Measurements from ENCODE around the gene PLTP.

The PLTP gene

GRCh38 chr20:45867819-45868176 is 44.2 kb downstream of the PLTP start:
- no peak for DNase-seq

DNA sequence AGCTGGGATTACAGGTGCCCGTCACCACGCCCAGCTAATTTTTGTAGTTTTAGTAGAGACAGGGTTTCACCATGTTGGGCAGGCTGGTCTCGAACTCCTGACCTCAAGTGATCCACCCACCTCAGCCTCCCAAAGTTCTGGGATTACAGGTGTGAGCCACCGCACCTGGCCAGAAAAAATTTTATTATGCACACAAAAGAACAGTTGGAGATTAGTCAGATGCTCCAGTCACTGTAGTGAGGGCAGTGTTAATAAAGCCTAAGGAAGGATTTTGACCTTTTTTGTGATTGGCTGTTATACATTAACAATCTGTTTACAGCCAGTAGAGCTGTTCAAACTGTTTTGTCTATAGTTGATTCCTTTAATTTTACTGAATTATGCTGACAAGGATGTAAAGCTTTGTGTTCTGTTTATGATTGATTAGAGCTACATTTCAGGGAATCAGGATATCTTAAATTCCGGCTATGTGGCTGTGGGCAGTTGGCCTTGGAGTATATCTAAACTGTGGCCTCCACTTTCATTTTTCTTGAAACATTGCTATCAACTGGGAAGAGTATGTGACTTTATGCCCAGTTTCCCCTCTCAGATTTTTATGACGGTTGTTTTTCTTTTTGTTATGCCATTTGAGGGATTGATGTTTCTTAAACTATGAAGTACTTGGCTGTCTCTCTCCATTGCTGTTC is 44.7 kb downstream of the PLTP start:
- DNase-seq, result no peak

GRCh38 chr20:45866454-45866853 is 45.5 kb downstream of the PLTP start:
- DNase-seq, result no peak

- DNase-seq, result no peak
Observed at GRCh38 chr20:45863543-45864470, 48.1 kb downstream of the PLTP start.

- no peak for DNase-seq
Observed at GRCh38 chr20:45861221-45862075, 50.5 kb downstream of the PLTP start.

DNA sequence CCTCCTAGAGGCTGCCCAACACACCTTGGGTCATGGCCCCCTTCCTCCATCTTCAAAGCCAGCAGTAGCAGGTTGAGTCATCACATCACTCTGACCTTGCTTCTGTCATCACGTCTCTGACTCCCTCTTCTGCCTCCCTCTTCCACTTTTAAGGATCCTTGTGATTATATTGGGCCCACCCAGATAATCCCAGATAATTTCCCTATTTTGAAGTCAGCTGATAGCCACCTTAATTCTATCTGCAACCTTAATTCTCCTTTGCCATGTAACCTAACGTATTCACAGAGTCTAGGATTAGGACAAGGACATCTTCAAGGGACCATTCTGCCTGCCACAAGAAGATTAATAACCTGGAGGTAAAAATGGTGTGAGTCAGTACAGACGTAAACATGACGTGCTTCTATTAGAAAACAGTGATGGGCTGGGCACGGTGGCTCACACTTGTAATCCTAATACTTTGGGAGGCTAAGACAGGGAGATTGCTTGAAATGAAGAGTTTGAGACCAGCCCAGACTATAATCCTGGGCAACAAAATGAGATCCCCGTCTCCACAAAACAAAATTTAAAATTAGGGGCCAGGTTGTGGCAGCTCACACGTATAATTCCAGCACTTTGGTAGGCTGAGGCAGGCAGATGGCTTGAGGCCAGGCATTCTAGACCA is 51.3 kb downstream of the PLTP start:
- no peak for DNase-seq

DNA sequence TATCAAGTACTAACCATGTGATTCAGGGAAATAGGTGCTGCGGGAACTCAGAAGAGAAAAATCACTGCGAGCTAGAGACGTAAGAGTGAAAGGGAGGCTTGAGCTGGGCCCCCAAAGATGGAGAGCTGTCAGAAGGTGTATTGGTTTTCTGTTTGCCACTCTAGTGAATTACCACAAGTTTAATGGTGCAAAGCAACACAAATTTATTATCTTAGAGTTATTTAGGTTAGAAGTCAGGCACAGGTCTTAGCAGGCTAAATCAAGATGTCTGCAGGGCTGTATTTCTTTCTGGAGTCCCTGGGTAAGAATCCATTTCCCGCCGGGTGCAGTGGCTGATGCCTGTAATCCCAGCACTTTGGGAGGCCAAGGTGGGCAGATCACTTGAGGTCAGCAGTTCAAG is 52.0 kb downstream of the PLTP start:
- DNase-seq, result no peak

DNA sequence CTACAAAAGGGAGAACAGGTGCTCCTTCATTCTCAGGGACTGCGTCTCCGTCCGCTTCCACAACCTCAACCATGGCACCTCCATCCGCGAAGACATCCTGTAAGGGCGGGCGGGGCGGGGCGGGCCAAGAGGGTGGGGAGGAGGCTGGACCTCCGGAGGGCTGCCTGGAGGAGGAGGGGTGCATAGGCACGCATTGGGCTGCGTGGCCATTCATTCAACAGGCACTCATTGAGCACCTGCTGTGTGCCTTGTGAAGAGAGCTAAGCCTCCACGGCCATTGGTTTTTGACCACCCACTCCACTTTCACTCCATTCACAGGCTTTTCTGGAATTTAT is 54.1 kb downstream of the PLTP start:
- no peak for DNase-seq

DNA sequence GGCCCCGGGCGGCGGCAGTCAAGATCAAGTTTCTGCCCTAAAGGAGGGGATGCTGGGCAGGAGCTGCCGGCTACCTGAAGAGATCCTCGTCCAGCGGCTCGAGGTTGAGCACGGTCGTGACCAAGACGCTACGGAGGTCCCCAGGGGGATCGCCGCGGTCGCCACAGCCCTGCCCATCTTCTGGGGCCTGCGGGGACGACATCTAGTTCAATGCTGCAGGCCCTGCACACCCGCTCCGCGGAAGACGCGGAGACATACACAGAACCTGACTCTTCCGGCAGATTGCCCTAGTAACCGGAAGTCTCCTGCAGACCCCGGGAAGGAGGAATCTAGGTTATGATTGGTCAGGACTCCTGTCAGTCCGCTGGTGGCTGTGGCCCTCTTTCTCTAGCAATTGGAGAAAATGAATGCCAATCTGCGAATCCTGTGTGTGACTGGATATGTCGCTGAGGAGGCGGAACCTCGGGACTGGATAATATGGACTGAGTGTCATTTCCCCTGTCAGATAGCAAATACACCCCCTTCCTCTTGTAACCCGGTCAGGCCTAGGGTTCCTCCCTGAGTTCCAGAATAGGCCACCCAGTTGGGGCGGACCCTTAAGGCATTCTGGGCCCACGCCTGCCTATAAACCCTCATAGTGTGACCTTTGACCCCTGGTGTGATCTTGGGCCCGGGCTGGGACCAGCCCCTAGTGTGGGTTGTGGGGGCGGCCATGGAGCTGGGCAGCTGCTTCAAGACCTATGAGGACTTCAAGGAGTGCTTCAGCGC is 54.7 kb downstream of the PLTP start, which contains the start of the genes ACOT8 and ZSWIM3:
Gene ACOT8 (minus strand): TSS at position 279 of the 768 bp plus-strand sequence. CDS start 77 bp downstream, at position 202.
Gene ZSWIM3 (plus strand): TSS at position 501 of the 768 bp plus-strand sequence. CDS start 212 bp downstream, at position 713.
- DNase-seq, result peak; percentile 90

DNA sequence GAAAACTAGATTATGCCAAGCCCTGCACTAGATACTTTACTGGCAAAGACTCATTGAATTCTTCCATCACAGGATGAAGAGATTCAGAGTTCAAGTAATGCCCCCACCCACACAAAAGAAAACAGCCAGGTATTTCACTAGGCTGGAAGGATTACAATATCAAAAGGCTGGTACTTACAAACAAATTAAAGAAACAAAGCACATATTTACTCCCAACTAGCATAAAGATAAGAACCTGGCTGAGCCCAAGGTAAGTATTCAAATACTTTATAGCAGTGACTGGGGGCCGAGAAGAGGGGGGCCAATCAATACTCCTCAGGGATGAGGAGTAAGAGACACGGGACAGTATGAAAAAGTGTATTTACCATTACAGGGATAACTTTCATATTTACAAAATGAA is 58.5 kb downstream of the PLTP start:
- no peak for DNase-seq

DNA sequence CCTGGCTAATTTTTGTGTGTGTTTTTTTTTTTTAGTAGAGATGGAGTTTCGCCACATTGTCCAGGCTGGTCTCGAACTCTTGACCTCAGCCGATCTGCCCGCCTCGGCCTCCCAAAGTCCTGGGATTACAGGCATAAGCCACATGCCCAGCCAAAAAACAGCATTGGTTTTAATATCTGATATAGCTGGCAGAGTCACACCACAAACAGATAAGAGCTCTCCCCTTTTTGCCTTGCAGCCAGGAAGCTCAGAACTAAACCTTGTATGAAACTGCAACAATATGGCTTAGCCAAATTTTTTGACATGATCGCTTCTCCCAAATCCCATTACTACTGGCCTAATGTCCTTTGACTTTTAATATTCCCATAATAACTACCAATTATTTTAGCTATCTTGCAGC is 59.6 kb downstream of the PLTP start:
- no peak for DNase-seq

GRCh38 chr20:45851501-45851900 is 60.5 kb downstream of the PLTP start:
- DNase-seq, result no peak

DNA sequence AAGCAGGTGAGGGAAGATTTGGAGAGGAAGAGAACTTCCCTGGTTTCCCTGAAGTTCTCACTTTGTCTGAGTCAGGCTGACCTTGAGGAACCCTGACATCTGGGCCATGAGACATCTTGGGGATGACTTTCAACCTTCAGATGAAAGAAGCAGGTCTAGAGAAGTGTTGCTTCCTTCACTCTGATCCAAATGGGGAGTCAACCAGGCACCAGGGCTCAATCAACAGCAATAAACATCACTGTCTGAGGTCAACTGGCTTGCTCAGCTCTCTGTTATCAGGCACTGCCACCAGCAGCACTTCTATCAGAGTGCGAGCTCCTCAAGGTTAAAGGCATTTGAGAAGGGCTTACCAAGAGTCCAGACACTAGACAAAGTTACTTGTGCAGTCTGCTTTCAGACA is 61.0 kb downstream of the PLTP start:
- no peak for DNase-seq

GRCh38 chr20:45850238-45850637 is 61.7 kb downstream of the PLTP start:
- no peak for DNase-seq

DNA sequence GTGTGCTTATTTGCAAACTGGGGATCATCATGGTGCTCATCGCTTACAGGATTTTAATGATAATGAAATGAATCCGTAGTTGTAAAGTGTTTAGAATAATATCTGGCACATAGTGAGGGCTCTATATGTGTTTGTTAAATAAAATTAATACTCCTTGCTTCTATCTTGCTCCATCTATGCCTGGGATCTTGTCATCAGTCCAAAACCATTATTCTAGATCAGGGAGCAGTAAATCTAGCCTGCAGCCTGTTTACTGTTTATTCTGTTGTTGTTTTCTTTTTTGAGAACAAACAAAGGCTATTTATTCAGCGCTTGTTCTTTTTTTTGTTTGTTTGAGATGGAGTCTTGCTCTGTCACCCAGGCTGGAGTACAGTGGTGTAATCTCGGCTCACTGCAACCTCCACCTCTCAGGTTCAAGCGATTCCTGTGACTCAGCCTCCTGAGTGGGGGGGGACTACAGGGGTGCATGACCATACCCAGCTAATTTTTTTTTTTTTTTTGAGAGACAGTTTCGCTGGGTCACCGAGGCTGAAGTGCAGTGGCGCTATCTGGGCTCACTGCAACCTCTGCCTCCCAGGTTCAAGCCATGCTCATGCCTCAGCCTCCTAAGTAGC is 62.9 kb downstream of the PLTP start:
- no peak for DNase-seq
